Adrenal gland (tissue), 5 donors: ENCODE results near the gene ADAMTSL5.

Experiments
- CTCF ChIP-seq, 6 experiments: fragments of 450-650 bp in 4 of 6; fragments of 200-600 bp in 2 of 6; sonication (generic) in 1 of 6; IDR thresholded peaks; 1 replicate in 5 of 6; 2 replicates in 1 of 6; pipeline versions ENCODE4 v1.5.1 to v1.8.0; 2016 to 2021; ENCODE audit warnings: antibody characterized with exemption in 6 of 6, mild to moderate bottlenecking in 2 of 6, moderate library complexity in 1 of 6
- POLR2A ChIP-seq, 2 donors: fragments of 450-650 bp; IDR thresholded peaks; one replicate each; pipeline ENCODE4 v1.6.1; 2017; ENCODE audit warnings: antibody characterized with exemption in 2 of 2, mild to moderate bottlenecking in 2 of 2, moderate library complexity in 1 of 2
- donor health status: DM: no; HTN: no; CAD: no.

GRCh38 chr19:1469255-1470054 is 43.4 kb downstream of the ADAMTSL5 start:
- no peak for TF ChIP-seq CTCF (IDR thresholded peaks at IDR 0.05)
- no peak for TF ChIP-seq POLR2A (IDR thresholded peaks at IDR 0.05)
